Measurements from ENCODE around the gene DGLUCY. TPM values are rescaled to one million over a fixed set of nuclear protein-coding genes. Genes with fewer than 3 reads are reported as not detected.

Gene DGLUCY
- total RNA-seq, 2 experiments from 2014 or later = 52.3 to 59.3 TPM

- intact Hi-C loops (cut with micrococcal nuclease) = no loop called here
- POLR2A ChIA-PET = interaction anchor here (0.6 to 0.8 kb wide), 3 partner anchors 10 to 300 kb away, joined by 3 to 4 read pairs (median 3); no protein-coding TSS in a partner anchor
- H3K27me3 Mint-ChIP-seq = no peaks in the 10 kb centered on the region
- no peak for TF ChIP-seq CTCF (IDR thresholded peaks at IDR 0.05)
- peak overlapping the region; percentile 82 for H3K27ac Mint-ChIP-seq
- H3K4me3 Mint-ChIP-seq = no peak overlapping the region
- peaks cover 37% of the 10 kb centered on the region for H3K4me1 Mint-ChIP-seq (ENCODE audit: low read depth)
- no peak for DNase-seq
- H3K9me3 Mint-ChIP-seq = peaks cover 8% of the 10 kb centered on the region
- H3K36me3 Mint-ChIP-seq (ENCODE audit: low read depth) = peaks cover 76% of the 10 kb centered on the region
- CTCF ChIA-PET = interaction anchor here (0.9 to 1.5 kb wide), 4 partner anchors 18 to 63 kb away, joined by 3 to 4 read pairs (median 3); no protein-coding TSS in a partner anchor
- ATAC-seq = peak; percentile 18
Measured at GRCh38 chr14:91204657-91205056, 90.8 kb downstream of the DGLUCY start.

GRCh38 chr14:91205459-91205858, 91.6 kb downstream of the DGLUCY start:
- POLR2A ChIA-PET = interaction anchor here (0.5 to 0.8 kb wide), 3 partner anchors 9 to 300 kb away, joined by 3 read pairs; no protein-coding TSS in a partner anchor

GRCh38 chr14:91207008-91207407, 93.1 kb downstream of the DGLUCY start:
- DNase-seq = no peak
- CTCF ChIA-PET = interaction anchor here (1.3 kb wide), 1 partner anchor 30 kb away, joined by 4 read pairs; no protein-coding TSS in a partner anchor

More at GRCh38 chr14:91205459-91205858, 91.6 kb downstream of the DGLUCY start:
- DNase-seq (peak; percentile 40), ATAC-seq (peak; percentile 58)
- Mint-ChIP-seq H3K27me3 (no peaks in the 10 kb centered on the region), H3K36me3 (ENCODE audit: low read depth) (peaks cover 76% of the 10 kb centered on the region), H3K9me3 (peaks cover 6% of the 10 kb centered on the region), H3K27ac (peak overlapping the region; percentile 82), H3K4me1 (ENCODE audit: low read depth) (peaks cover 37% of the 10 kb centered on the region), H3K4me3 (no peak overlapping the region)
- TF ChIP-seq CTCF (IDR thresholded peaks at IDR 0.05) = no peak
- intact Hi-C loops (cut with micrococcal nuclease) = no loop called here
- CTCF ChIA-PET = interaction anchor here (0.9 to 1.5 kb wide), 3 partner anchors 17 to 28 kb away, joined by 3 to 4 read pairs (median 3); no protein-coding TSS in a partner anchor

GRCh38 chr14:91211017-91211416, 97.1 kb downstream of the DGLUCY start:
- Mint-ChIP-seq H3K27me3 (no peaks in the 10 kb centered on the region), H3K27ac (no peak overlapping the region), H3K4me3 (no peak overlapping the region), H3K36me3 (ENCODE audit: low read depth) (peaks cover 54% of the 10 kb centered on the region), H3K4me1 (ENCODE audit: low read depth) (peaks cover 13% of the 10 kb centered on the region), H3K9me3 (no peaks in the 10 kb centered on the region)
- POLR2A ChIA-PET = interaction anchor here (0.7 kb wide), 1 partner anchor 59 kb away, joined by 3 read pairs; no protein-coding TSS in a partner anchor
- ATAC-seq = no peak
- intact Hi-C loops (cut with micrococcal nuclease) = no loop called here
- no peak for TF ChIP-seq CTCF (IDR thresholded peaks at IDR 0.05)
- no peak for DNase-seq
- CTCF ChIA-PET = interaction anchor here (1.6 kb wide), 1 partner anchor 34 kb away, joined by 6 read pairs; no protein-coding TSS in a partner anchor

More at GRCh38 chr14:91207008-91207407, 93.1 kb downstream of the DGLUCY start:
- H3K4me3 Mint-ChIP-seq = no peak overlapping the region
- H3K27me3 Mint-ChIP-seq = no peaks in the 10 kb centered on the region
- H3K27ac Mint-ChIP-seq = peak overlapping the region; percentile 72
- POLR2A ChIA-PET = interaction anchor here (0.7 kb wide), 1 partner anchor 12 kb away, joined by 3 read pairs; no protein-coding TSS in a partner anchor
- H3K9me3 Mint-ChIP-seq = no peaks in the 10 kb centered on the region
- peaks cover 37% of the 10 kb centered on the region for H3K4me1 Mint-ChIP-seq (ENCODE audit: low read depth)
- intact Hi-C loops (cut with micrococcal nuclease) = no loop called here
- no peak for TF ChIP-seq CTCF (IDR thresholded peaks at IDR 0.05)
- no peak for ATAC-seq
- H3K36me3 Mint-ChIP-seq (ENCODE audit: low read depth) = peaks cover 72% of the 10 kb centered on the region

GRCh38 chr14:91214306-91214705, 100.4 kb downstream of the DGLUCY start:
- Mint-ChIP-seq H3K4me1 (ENCODE audit: low read depth) (no peaks in the 10 kb centered on the region), H3K36me3 (ENCODE audit: low read depth) (peaks cover 37% of the 10 kb centered on the region), H3K4me3 (no peak overlapping the region), H3K27me3 (no peaks in the 10 kb centered on the region), H3K9me3 (no peaks in the 10 kb centered on the region), H3K27ac (no peak overlapping the region)
- intact Hi-C loops (cut with micrococcal nuclease) = no loop called here
- ATAC-seq (no peak), DNase-seq (no peak)
- ChIA-PET CTCF (no interaction called here), POLR2A (interaction anchor here (1.6 to 6.5 kb wide), 2 partner anchors 9 to 30 kb away, joined by 3 to 30 read pairs; partner anchors contain the start of gene GPR68)
- TF ChIP-seq CTCF (IDR thresholded peaks at IDR 0.05) = no peak
